HepG2 (cell line): Measurements from ENCODE around the gene ALPI. TPM values are rescaled to one million over a fixed set of nuclear protein-coding genes. Genes with fewer than 3 reads are reported as not detected.

Experiments
- ATAC-seq: fragments of 200-7000 bp; cut with Tn5 transposase; 3 replicates; pipeline ENCODE4 v1.9.1; 2020; ENCODE audit warnings: mild to moderate bottlenecking, moderate library complexity
- BruUV-seq: library from RNA; stranded (reverse); fragments of 400-500 nt; replicated peaks from 2 replicates; lab custom pipeline; 2021; lab: Mats Ljungman, UMichigan
- CTCF ChIA-PET: fragments of 300-600 bp; formaldehyde crosslinking; extraction: SDS; loops from one replicate; lab custom pipeline; 2021; ENCODE audit warnings: low total read pairs, inconsistent platforms, low intra/inter-chr PET ratio; lab: Yijun Ruan, JAX
- POLR2A ChIA-PET: fragments of 350-600 bp; sonication (Branson Sonifier 250); formaldehyde crosslinking; loops from one replicate; lab custom pipeline; 2020; ENCODE audit warnings: antibody characterized with exemption, inconsistent platforms; lab: Yijun Ruan, JAX
- DNase-seq: peaks from one replicate; pipeline ENCODE4 v3.0.0-alpha.2; 2015; ENCODE audit warnings: low spot score
- FAIRE-seq: peaks from 3 replicates; lab custom pipeline; 2011; peaks lifted over from hg19 to GRCh38; lab: Jason Lieb, UNC
- H2AFZ ChIP-seq: one replicate; pipeline ENCODE4 v1.6.1; 2011; ENCODE audit warnings: low read length, inconsistent platforms
- H3K27ac ChIP-seq: fragments of 300-600 bp; 3 replicates; pipeline ENCODE4 v1.8.0; 2011; ENCODE audit warnings: mixed run types, mild to moderate bottlenecking, mixed read lengths, low read length, inconsistent platforms; ENCODE audit not compliant: insufficient read depth; ENCODE audit errors: extremely low read length
- H3K27me3 ChIP-seq, 2 experiments: fragments of 200-600 bp in 1 of 2; 2 replicates in 1 of 2; 3 replicates in 1 of 2; pipeline versions ENCODE4 v1.6.0 to v1.8.0; 2011; ENCODE audit warnings: low read length in 2 of 2, mild to moderate bottlenecking in 2 of 2, moderate library complexity in 2 of 2, inconsistent platforms in 1 of 2; ENCODE audit not compliant: insufficient read depth in 2 of 2, control insufficient read depth in 1 of 2
- H3K36me3 ChIP-seq, 2 experiments: fragments of 200-600 bp in 1 of 2; replicated peaks in 1 of 2; 2 replicates in 1 of 2; 3 replicates in 1 of 2; pipeline versions ENCODE4 v1.5.1 to v1.8.0; 2011; ENCODE audit warnings: low read length in 2 of 2, inconsistent platforms in 1 of 2; ENCODE audit not compliant: insufficient read depth in 2 of 2, control insufficient read depth in 1 of 2
- H3K4me1 ChIP-seq: 2 replicates; pipeline ENCODE4 v1.5.1; 2012; ENCODE audit warnings: low read length, inconsistent platforms; ENCODE audit not compliant: insufficient read depth
- H3K4me2 ChIP-seq: 2 replicates; pipeline ENCODE4 v1.6.0; 2011; ENCODE audit warnings: low read depth, low read length, inconsistent platforms
- H3K4me3 ChIP-seq, 3 experiments: fragments of 200-600 bp in 1 of 3; sonication (generic), shearing (Covaris generic) in 1 of 3; replicated peaks in 1 of 3; 2 replicates each; pipeline ENCODE4 v1.5.1; 2011 to 2016; ENCODE audit warnings: low read length in 3 of 3, inconsistent platforms in 2 of 3, low read depth in 2 of 3, mild to moderate bottlenecking in 2 of 3, control low read depth in 1 of 3, mixed read lengths in 1 of 3; ENCODE audit not compliant: insufficient read depth in 1 of 3
- H3K79me2 ChIP-seq: one replicate; pipeline ENCODE4 v1.6.1; 2011; ENCODE audit warnings: low read length, inconsistent platforms; ENCODE audit not compliant: insufficient read depth
- H3K9ac ChIP-seq: 2 replicates; pipeline ENCODE4 v1.6.0; 2011; ENCODE audit warnings: mild to moderate bottlenecking, low read depth, low read length, inconsistent platforms; ENCODE audit not compliant: insufficient read depth
- H3K9me3 ChIP-seq: 2 replicates; pipeline ENCODE4 v1.5.1; 2012; ENCODE audit warnings: mild to moderate bottlenecking, low read length
- H4K20me1 ChIP-seq: 2 replicates; pipeline ENCODE4 v1.6.0; 2011; ENCODE audit warnings: inconsistent platforms, mild to moderate bottlenecking, low read length, moderate library complexity; ENCODE audit not compliant: insufficient read depth
- MAF1 ChIP-seq: sonication (generic); formaldehyde crosslinking; IDR thresholded peaks from 2 replicates; pipeline ENCODE4 v1.5.0; 2020; ENCODE audit warnings: missing genetic modification reagents, borderline replicate concordance
- NONO ChIP-seq, 2 experiments: fragments of 450-650 bp in 1 of 2; sonication (generic) in 1 of 2; formaldehyde crosslinking in 1 of 2; IDR thresholded peaks in 1 of 2; conservative IDR thresholded peaks in 1 of 2; 2 replicates each; pipeline versions ENCODE4 v1.6.1 to v1.8.0; 2017 to 2022; ENCODE audit warnings: mild to moderate bottlenecking in 1 of 2, missing genetic modification reagents in 1 of 2, moderate library complexity in 1 of 2
- ZNF264 ChIP-seq: sonication (generic); formaldehyde crosslinking; IDR thresholded peaks from 2 replicates; pipeline ENCODE4 v1.4.0; 2020; ENCODE audit warnings: missing genetic modification reagents
- ZNF496 ChIP-seq: sonication (generic); formaldehyde crosslinking; IDR thresholded peaks from 2 replicates; pipeline ENCODE4 v1.8.1; 2023; ENCODE audit warnings: mild to moderate bottlenecking, moderate library complexity, missing genetic modification reagents; ENCODE audit not compliant: insufficient replicate concordance
- ZNF589 ChIP-seq: sonication (generic); formaldehyde crosslinking; conservative IDR thresholded peaks from 2 replicates; pipeline ENCODE4 v1.8.0; 2022; ENCODE audit warnings: mild to moderate bottlenecking, moderate library complexity, missing genetic modification reagents
- ZNF598 ChIP-seq: sonication (generic); formaldehyde crosslinking; IDR thresholded peaks from 2 replicates; pipeline ENCODE4 v1.5.1; 2020; ENCODE audit warnings: mild to moderate bottlenecking, missing genetic modification reagents, borderline replicate concordance
- WGBS: methylation state at CpG from one replicate; pipeline ENCODE4 v1.1.6; 2017; ENCODE audit warnings: low lambda C conversion rate; 5-methylcytosine and 5-hydroxymethylcytosine counted together
- in situ Hi-C: cut with HindIII; loops from 2 replicates; pipeline ENCODE4 v1.10.0; 2017; ENCODE audit warnings: low pct_unique_long_range_greater_than_20kb; ENCODE audit not compliant: extremely low pct_ligation_motif_present
- intact Hi-C: fragments of 100-400 bp; cut with micrococcal nuclease; formaldehyde crosslinking; loops from one replicate; pipeline ENCODE4 v1.10.0; 2022; ENCODE audit not compliant: unreplicated experiment
- polyA plus RNA-seq, 8 experiments: library from polyadenylated mRNA; depleted of rRNA in 3 of 8; stranded (reverse) in 7 of 8; unstranded in 1 of 8; fragments of >200 nt; fragmentation: Illumina TruSeq in 4 of 8; extraction: Trizol in 4 of 8; gene quantifications; 2 replicates each; pipeline versions ENCODE4 v1.2.1 to v1.2.3, GENCODE V29; 2011 to 2016; ENCODE audit warnings: low read depth in 4 of 8, missing spikeins in 1 of 8, mixed read lengths in 1 of 8; ENCODE audit not compliant: insufficient read depth in 1 of 8
- total RNA-seq, 5 experiments: library from RNA; depleted of rRNA; stranded (reverse); fragments of >200 nt; fragmentation: Illumina TruSeq; extraction: Trizol; gene quantifications; 2 replicates each; pipeline ENCODE4 v1.2.3, GENCODE V29; 2016; ENCODE audit warnings: low read depth in 1 of 5
- TF ChIP-seq, protein P1 (sequence below): sonication (generic); formaldehyde crosslinking; IDR thresholded peaks from 2 replicates; pipeline ENCODE4 v1.5.1; 2020; ENCODE audit warnings: missing genetic modification reagents, mild to moderate bottlenecking, borderline replicate concordance
- TF ChIP-seq, protein P2 (sequence below): IDR thresholded peaks from 2 replicates; pipeline ENCODE4 v1.6.1; 2012; ENCODE audit warnings: low read length, improper control_type of control experiment

ALPI gene
- total and polyA plus RNA-seq, 2 of the 13 experiments (the other 11 are each of a cell fraction or from before 2014, with no cell fraction given): not detected

DNA sequence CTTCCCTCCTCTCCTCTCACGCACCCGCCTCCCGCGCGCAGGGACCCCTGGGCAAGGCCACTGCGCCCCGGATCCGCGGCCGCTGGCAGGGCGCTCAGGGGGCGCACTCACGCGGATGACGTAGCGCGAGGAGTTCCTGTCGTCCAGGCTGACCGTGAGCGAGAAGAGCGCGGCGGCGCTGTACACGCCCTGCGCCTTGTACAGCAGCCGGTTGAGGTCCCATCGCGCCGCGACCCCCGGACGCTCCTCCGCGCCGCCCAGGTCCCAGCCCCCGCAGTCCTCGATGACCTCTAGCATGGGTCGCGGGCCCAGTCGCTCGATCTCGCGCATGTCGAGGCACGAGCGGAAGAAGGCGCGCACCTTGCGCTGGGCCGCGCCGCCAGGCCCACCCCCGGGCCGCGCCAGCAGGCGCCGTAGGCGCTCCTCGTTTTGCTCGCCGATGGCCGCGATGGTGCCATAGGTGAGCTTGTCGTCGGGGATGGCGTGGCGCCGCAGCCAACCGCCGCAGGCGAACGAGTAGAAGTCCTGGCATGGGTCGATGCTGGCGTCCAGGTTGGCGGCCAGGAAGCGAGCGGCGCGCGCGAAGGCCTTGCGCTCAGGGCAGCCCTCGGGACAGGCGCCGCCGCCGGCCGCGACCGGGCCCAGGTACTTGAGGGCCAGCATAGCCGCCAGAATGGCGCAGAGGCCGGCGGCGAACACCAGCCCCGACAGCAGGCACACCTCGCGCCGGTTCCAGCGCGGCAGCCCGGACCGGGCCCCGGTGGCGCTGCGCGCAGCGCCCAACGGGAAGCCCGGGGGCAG lies 30.0 kb downstream of the ALPI start:
- no peak overlapping the region for H3K9ac ChIP-seq
- TF ChIP-seq MAF1 (CRISPR knock-in tag) (no peak), ZNF264 (CRISPR knock-in tag) (no peak), NONO (IDR thresholded peaks at IDR 0.05) (no peak), NONO (CRISPR knock-in tag; conservative IDR thresholded peaks at IDR 0.05) (no peak), ZNF589 (CRISPR knock-in tag) (no peak), ZNF598 (CRISPR knock-in tag) (no peak), ZNF496 (CRISPR knock-in tag) (no peak)
- TF ChIP-seq, protein P1, sequence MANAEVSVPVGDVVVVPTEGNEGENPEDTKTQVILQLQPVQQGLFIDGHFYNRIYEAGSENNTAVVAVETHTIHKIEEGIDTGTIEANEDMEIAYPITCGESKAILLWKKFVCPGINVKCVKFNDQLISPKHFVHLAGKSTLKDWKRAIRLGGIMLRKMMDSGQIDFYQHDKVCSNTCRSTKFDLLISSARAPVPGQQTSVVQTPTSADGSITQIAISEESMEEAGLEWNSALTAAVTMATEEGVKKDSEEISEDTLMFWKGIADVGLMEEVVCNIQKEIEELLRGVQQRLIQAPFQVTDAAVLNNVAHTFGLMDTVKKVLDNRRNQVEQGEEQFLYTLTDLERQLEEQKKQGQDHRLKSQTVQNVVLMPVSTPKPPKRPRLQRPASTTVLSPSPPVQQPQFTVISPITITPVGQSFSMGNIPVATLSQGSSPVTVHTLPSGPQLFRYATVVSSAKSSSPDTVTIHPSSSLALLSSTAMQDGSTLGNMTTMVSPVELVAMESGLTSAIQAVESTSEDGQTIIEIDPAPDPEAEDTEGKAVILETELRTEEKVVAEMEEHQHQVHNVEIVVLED (CRISPR knock-in tag): no peak
- TF ChIP-seq, protein P2, sequence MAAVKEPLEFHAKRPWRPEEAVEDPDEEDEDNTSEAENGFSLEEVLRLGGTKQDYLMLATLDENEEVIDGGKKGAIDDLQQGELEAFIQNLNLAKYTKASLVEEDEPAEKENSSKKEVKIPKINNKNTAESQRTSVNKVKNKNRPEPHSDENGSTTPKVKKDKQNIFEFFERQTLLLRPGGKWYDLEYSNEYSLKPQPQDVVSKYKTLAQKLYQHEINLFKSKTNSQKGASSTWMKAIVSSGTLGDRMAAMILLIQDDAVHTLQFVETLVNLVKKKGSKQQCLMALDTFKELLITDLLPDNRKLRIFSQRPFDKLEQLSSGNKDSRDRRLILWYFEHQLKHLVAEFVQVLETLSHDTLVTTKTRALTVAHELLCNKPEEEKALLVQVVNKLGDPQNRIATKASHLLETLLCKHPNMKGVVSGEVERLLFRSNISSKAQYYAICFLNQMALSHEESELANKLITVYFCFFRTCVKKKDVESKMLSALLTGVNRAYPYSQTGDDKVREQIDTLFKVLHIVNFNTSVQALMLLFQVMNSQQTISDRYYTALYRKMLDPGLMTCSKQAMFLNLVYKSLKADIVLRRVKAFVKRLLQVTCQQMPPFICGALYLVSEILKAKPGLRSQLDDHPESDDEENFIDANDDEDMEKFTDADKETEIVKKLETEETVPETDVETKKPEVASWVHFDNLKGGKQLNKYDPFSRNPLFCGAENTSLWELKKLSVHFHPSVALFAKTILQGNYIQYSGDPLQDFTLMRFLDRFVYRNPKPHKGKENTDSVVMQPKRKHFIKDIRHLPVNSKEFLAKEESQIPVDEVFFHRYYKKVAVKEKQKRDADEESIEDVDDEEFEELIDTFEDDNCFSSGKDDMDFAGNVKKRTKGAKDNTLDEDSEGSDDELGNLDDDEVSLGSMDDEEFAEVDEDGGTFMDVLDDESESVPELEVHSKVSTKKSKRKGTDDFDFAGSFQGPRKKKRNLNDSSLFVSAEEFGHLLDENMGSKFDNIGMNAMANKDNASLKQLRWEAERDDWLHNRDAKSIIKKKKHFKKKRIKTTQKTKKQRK: no peak
- TF ChIP-seq, all 625 proteins: peak for 0
- intact Hi-C loops (no loop called here), in situ Hi-C loops (no loop called here)
- peaks cover 31 to 88% of the 10 kb centered on the region in 2 experiments for H3K27me3 ChIP-seq
- no peaks in the 10 kb centered on the region; the same call in 1 of the 2 replicates for H4K20me1 ChIP-seq
- no peaks in the 10 kb centered on the region for H3K79me2 ChIP-seq
- ATAC-seq (no peak), FAIRE-seq (no peak), DNase-seq (no peak)
- ChIA-PET POLR2A (no interaction called here), CTCF (no interaction called here)
- no TSS peak for BruUV-seq
- no peak overlapping the region for H3K4me3 ChIP-seq
- H3K27ac ChIP-seq: no peak overlapping the region
- H3K36me3 ChIP-seq: no peaks in the 10 kb centered on the region
- H2AFZ ChIP-seq: no peak overlapping the region
- no peaks in the 10 kb centered on the region for H3K9me3 ChIP-seq
- H3K4me2 ChIP-seq: no peak overlapping the region
- no peaks in the 10 kb centered on the region for H3K4me1 ChIP-seq
- 82% methylated on average over 83 of the region's 111 CpGs for WGBS
